GM12878 (cell line): ENCODE measurements around the gene TMEM131L. TPM values are rescaled to one million over a fixed set of nuclear protein-coding genes. Genes with fewer than 3 reads are reported as not detected.

Experiments used
- ATAC-seq: fragments of 200-7000 bp; cut with Tn5 transposase; 3 replicates; pipeline ENCODE4 v1.9.1; 2020; ENCODE audit warnings: mild to moderate bottlenecking, moderate library complexity
- BruUV-seq: library from RNA; stranded (reverse); fragments of 400-500 nt; replicated peaks from 2 replicates; lab custom pipeline; 2021; lab: Mats Ljungman, UMichigan
- CTCF ChIA-PET: fragments of 300-600 bp; sonication (Branson Sonifier 250); formaldehyde crosslinking; extraction: SDS; loops from one replicate; lab custom pipeline; 2021; ENCODE audit warnings: inconsistent platforms; lab: Yijun Ruan, JAX
- POLR2A ChIA-PET: fragments of 350-600 bp; formaldehyde crosslinking; extraction: SDS; loops from one replicate; lab custom pipeline; 2021; ENCODE audit warnings: inconsistent platforms; lab: Charles Lee
- RAD21 ChIA-PET: fragments of 300-600 bp; sonication (Branson Sonifier 250); formaldehyde crosslinking; loops from one replicate; lab custom pipeline; 2023; ENCODE audit warnings: antibody characterized with exemption; ENCODE audit not compliant: unreplicated experiment; lab: Charles Lee
- SMC1A ChIA-PET: fragments of 300-600 bp; sonication (Branson Sonifier 250); formaldehyde crosslinking; loops from one replicate; lab custom pipeline; 2023; ENCODE audit not compliant: unreplicated experiment, uncharacterized antibody; lab: Charles Lee
- DNase-seq: peaks from one replicate; pipeline ENCODE4 v3.0.0-alpha.2; 2011; ENCODE audit warnings: low read depth, low spot score
- FAIRE-seq: peaks from 3 replicates; lab custom pipeline; 2011; peaks lifted over from hg19 to GRCh38; lab: Jason Lieb, UNC
- H2AFZ ChIP-seq: 2 replicates; pipeline ENCODE4 v1.6.0; 2011; ENCODE audit warnings: low read depth, low read length, control low read depth; ENCODE audit not compliant: control insufficient read depth
- H3K27ac ChIP-seq: 2 replicates; pipeline ENCODE4 v1.5.1; 2011; ENCODE audit warnings: control low read depth; ENCODE audit not compliant: control insufficient read depth, insufficient read depth
- H3K27me3 ChIP-seq, 2 experiments: replicated peaks in 1 of 2; 2 replicates each; pipeline versions ENCODE4 v1.6.0 to v1.6.1; 2011; ENCODE audit warnings: low read length in 1 of 2; ENCODE audit not compliant: control insufficient read depth in 2 of 2, insufficient read depth in 2 of 2
- H3K36me3 ChIP-seq, 2 experiments: 2 replicates each; pipeline ENCODE4 v1.5.1; 2011; ENCODE audit warnings: low read length in 1 of 2; ENCODE audit not compliant: control insufficient read depth in 2 of 2, insufficient read depth in 2 of 2
- H3K4me1 ChIP-seq: 2 replicates; pipeline ENCODE4 v1.6.1; 2011; ENCODE audit warnings: mild to moderate bottlenecking, low read length, moderate library complexity, mixed read lengths; ENCODE audit not compliant: control insufficient read depth, insufficient read depth
- H3K4me2 ChIP-seq: 2 replicates; pipeline ENCODE4 v1.6.0; 2011; ENCODE audit warnings: control low read depth; ENCODE audit not compliant: control insufficient read depth, insufficient read depth
- H3K4me3 ChIP-seq: fragments of 200-600 bp; sonication (generic); 2 replicates; pipeline ENCODE4 v1.5.1; 2016
- H3K79me2 ChIP-seq: 2 replicates; pipeline ENCODE4 v1.6.0; 2011; ENCODE audit warnings: low read length; ENCODE audit not compliant: control insufficient read depth, insufficient read depth
- H3K9ac ChIP-seq: 2 replicates; pipeline ENCODE4 v1.8.0; 2011; ENCODE audit warnings: low read length, control low read depth, mixed read lengths; ENCODE audit not compliant: control insufficient read depth, insufficient read depth
- H3K9me3 ChIP-seq: replicated peaks from 3 replicates; pipeline ENCODE4 v1.5.1; 2011; ENCODE audit warnings: mild to moderate bottlenecking, low read length; ENCODE audit not compliant: control insufficient read depth, insufficient read depth
- H4K20me1 ChIP-seq: 2 replicates; pipeline ENCODE4 v1.6.0; 2011; ENCODE audit not compliant: control insufficient read depth, insufficient read depth
- CTCF ChIP-seq, 3 experiments: IDR thresholded peaks in 2 of 3; conservative IDR thresholded peaks in 1 of 3; 2 replicates each; pipeline ENCODE4 v1.5.1; 2011; ENCODE audit warnings: low read depth in 3 of 3, low read length in 3 of 3, mild to moderate bottlenecking in 3 of 3, control low read depth in 2 of 3, moderate library complexity in 2 of 3, inconsistent platforms in 1 of 3, mixed read lengths in 1 of 3; ENCODE audit not compliant: control insufficient read depth in 2 of 3, insufficient read depth in 1 of 3; ENCODE audit errors: extremely low read depth in 1 of 3
- E4F1 ChIP-seq: fragments of 450-650 bp; IDR thresholded peaks from 2 replicates; pipeline ENCODE4 v1.6.1; 2018; ENCODE audit warnings: borderline replicate concordance, mild to moderate bottlenecking; ENCODE audit not compliant: partially characterized antibody
- PAX5 ChIP-seq: IDR thresholded peaks from 2 replicates; pipeline ENCODE4 v1.6.1; 2011; ENCODE audit warnings: low read depth, low read length, borderline replicate concordance
- PBX3 ChIP-seq: IDR thresholded peaks from 2 replicates; pipeline ENCODE4 v1.6.1; 2011; ENCODE audit warnings: mild to moderate bottlenecking, low read depth, low read length, moderate library complexity; ENCODE audit not compliant: insufficient replicate concordance
- PKNOX1 ChIP-seq: fragments of 450-650 bp; IDR thresholded peaks from 2 replicates; pipeline ENCODE4 v1.6.1; 2016; ENCODE audit warnings: mild to moderate bottlenecking
- RBBP5 ChIP-seq: fragments of 200-600 bp; sonication (generic); conservative IDR thresholded peaks from 2 replicates; pipeline ENCODE4 v1.6.1; 2016
- WGBS: methylation state at CpG from one replicate; pipeline ENCODE4 v1.1.6; 2016; ENCODE audit warnings: low lambda C conversion rate; ENCODE audit not compliant: insufficient replicate concordance, insufficient coverage; ENCODE audit errors: missing lambda C conversion rate; 5-methylcytosine and 5-hydroxymethylcytosine counted together
- in situ Hi-C: fragments of 300-500 bp; cut with MboI; formaldehyde crosslinking; loops from 9 replicates; pipeline ENCODE4 v1.14.3; 2018; ENCODE audit warnings: mixed read lengths
- intact Hi-C: fragments of 100-400 bp; cut with micrococcal nuclease; formaldehyde crosslinking; loops from one replicate; pipeline ENCODE4 v1.14.2; 2022; ENCODE audit not compliant: unreplicated experiment
- polyA plus RNA-seq, 11 experiments: library from polyadenylated mRNA; depleted of rRNA in 4 of 11; unstranded in 6 of 11; stranded (reverse) in 5 of 11; fragments of >200 nt; fragmentation: Nextera tagmentation in 4 of 11; fragmentation: Illumina TruSeq in 1 of 11; extraction: Ambion mirVana in 4 of 11; extraction: Trizol in 1 of 11; gene quantifications; 1 replicate in 1 of 11; 2 replicates in 10 of 11; pipeline versions ENCODE4 v1.2.1 to v1.2.3, GENCODE V29; 2011 to 2016; ENCODE audit warnings: inconsistent platforms in 2 of 11, missing spikeins in 2 of 11, low read depth in 1 of 11
- total RNA-seq, 4 experiments: library from RNA; depleted of rRNA in 3 of 4; stranded (reverse); fragments of >200 nt in 3 of 4; fragmentation: Illumina TruSeq in 1 of 4; extraction: Trizol in 1 of 4; gene quantifications; 2 replicates each; pipeline versions ENCODE4 v1.2.1 to v1.2.3, GENCODE V29; 2013 to 2021

Gene TMEM131L
- total and polyA plus RNA-seq, 10 of the 15 experiments (the other 5 are each of a cell fraction or from before 2014, with no cell fraction given) = 8.5 to 101 (median 74.4) TPM

GRCh38 chr4:153579410-153579809 lies 113.2 kb downstream of the TMEM131L start:
- FAIRE-seq (no peak), DNase-seq (no peak), ATAC-seq (peak; percentile 59)
- no peak overlapping the region for H3K27ac ChIP-seq
- WGBS = 43% methylated on average over 4 of the region's 4 CpGs
- peaks cover 13% of the 10 kb centered on the region; the same call in 1 of the 2 replicates for H4K20me1 ChIP-seq
- no TSS peak for BruUV-seq
- TF ChIP-seq PAX5 (0 out of 2 replicates have a peak, but pooled peaks have one; percentile 39), E4F1 (no peak), CTCF (IDR thresholded peaks at IDR 0.05 in 2 of 3, conservative IDR thresholded peaks at IDR 0.05 in 1 of 3; ENCODE audit: control insufficient read depth in 2 of 3, extremely low read depth in 1 of 3, insufficient read depth in 1 of 3, low read depth in 3 of 3, low read length in 3 of 3) (0 out of 6 replicates have a peak, but pooled peaks of 2 of the 3 experiments have one; percentile 4 to 10), PBX3 (peak; percentile 58), RBBP5 (no peak), PKNOX1 (peak; percentile 56; the same call in 1 of the 2 replicates)
- no peaks in the 10 kb centered on the region for H3K27me3 ChIP-seq
- RAD21 ChIA-PET = interaction anchor here (0.7 to 1.2 kb wide), 3 partner anchors 93 to 124 kb away, joined by 3 to 4 read pairs (median 3); no protein-coding TSS in a partner anchor
- H3K9ac ChIP-seq = no peak overlapping the region
- SMC1A ChIA-PET = interaction anchor here (0.6 to 1.1 kb wide), 2 partner anchors 146 to 233 kb away, joined by 3 to 6 read pairs; no protein-coding TSS in a partner anchor
- POLR2A ChIA-PET = no interaction called here
- H3K79me2 ChIP-seq = peaks cover 42% of the 10 kb centered on the region
- peaks cover 19% of the 10 kb centered on the region for H3K4me1 ChIP-seq
- H3K4me2 ChIP-seq = no peak overlapping the region
- H2AFZ ChIP-seq = no peak overlapping the region
- peaks cover 12 to 25% of the 10 kb centered on the region in 2 experiments for H3K36me3 ChIP-seq
- CTCF ChIA-PET = interaction anchor here (1.0 to 1.4 kb wide), 2 partner anchors 64 to 238 kb away, joined by 5 read pairs; no protein-coding TSS in a partner anchor
- intact Hi-C loops (no loop called here), in situ Hi-C loops (no loop called here)
- no peaks in the 10 kb centered on the region; the same call in 1 of the 3 replicates for H3K9me3 ChIP-seq
- H3K4me3 ChIP-seq = no peak overlapping the region
